Activated naive CD8-positive, alpha-beta T cell treated with anti-CD3 and anti-CD28 coated beads, Interleukin-2, amount 10 ng/mL, durations not matched to agents 7 days and 5 days (primary cell): Measurements from ENCODE around the gene MYOZ3. TPM values are rescaled to one million over a fixed set of nuclear protein-coding genes. Genes with fewer than 3 reads are reported as not detected.

Experiments used
- ATAC-seq: fragments of 150-1000 bp; cut with Tn5 transposase; one replicate; pipeline ENCODE4 v1.10.0; 2021; ENCODE audit warnings: low read depth, moderate library complexity
- POLR2A ChIA-PET: fragments of 350-600 bp; sonication (Branson Sonifier 250); formaldehyde crosslinking; loops from one replicate; lab custom pipeline; 2021; ENCODE audit warnings: antibody characterized with exemption; lab: Charles Lee
- DNase-seq: peaks from one replicate; pipeline ENCODE4 v3.0.0; 2021
- H3K27ac Mint-ChIP-seq: one replicate; pipeline ENCODE4 v1.8.0; 2022; ENCODE audit warnings: mild to moderate bottlenecking, mixed read lengths
- H3K27me3 Mint-ChIP-seq: one replicate; pipeline ENCODE4 v1.8.0; 2022; ENCODE audit warnings: mild to moderate bottlenecking, moderate library complexity, mixed read lengths
- H3K36me3 Mint-ChIP-seq: one replicate; pipeline ENCODE4 v1.8.0; 2021; ENCODE audit warnings: mild to moderate bottlenecking, mixed read lengths
- H3K4me1 Mint-ChIP-seq: one replicate; pipeline ENCODE4 v1.8.0; 2021; ENCODE audit warnings: mixed read lengths
- H3K4me3 Mint-ChIP-seq: one replicate; pipeline ENCODE4 v1.8.0; 2022; ENCODE audit warnings: mild to moderate bottlenecking, moderate library complexity, mixed read lengths
- H3K9me3 Mint-ChIP-seq: one replicate; pipeline ENCODE4 v1.8.0; 2021; ENCODE audit warnings: mixed read lengths
- total RNA-seq, 2 experiments: library from RNA; stranded (reverse); gene quantifications; one replicate each; pipeline ENCODE4 v1.2.3, GENCODE V29; 2021

Gene MYOZ3
- total RNA-seq, 2 experiments from 2014 or later, result 0.14 TPM; not detected in 1

DNA sequence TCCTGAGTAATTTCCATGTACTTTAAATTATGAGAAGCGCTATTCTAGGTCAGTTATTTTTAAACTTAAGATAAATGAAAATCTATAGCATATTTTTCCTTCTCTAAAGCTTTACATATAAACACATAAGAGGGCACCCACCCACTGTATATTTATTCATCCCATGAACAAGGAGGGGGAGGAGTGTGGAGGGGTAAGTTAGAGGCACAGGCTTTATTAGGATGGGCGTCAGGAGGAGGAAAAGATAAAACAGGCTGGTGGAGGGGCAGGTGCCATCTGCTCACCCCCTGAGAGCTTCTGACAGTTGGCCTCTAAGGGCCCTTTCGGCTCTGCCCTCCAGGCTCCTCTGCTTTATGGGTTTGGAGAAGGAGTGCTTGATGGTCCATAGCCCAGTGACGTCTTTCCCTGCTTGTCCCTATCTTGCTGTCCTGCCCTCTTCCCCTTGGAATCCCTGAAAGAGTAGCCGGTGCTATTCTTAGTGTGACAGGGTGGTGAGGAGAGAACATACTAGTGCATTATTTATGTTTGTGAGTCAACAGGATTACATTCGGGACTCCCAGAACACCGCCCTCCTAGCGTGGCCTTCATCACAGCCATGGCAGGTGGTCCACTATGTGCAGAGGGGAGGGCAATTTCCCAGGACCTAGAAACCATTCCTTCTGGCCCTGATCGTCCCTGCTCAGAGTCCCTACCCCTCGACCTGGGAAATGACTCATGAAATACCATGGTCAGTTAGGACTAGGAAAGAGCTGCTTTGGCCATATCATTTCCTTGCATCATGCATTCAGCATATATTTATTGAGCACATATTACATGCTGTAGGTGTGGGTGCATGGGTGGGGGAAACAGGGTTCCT, 28.5 kb upstream of the MYOZ3 start:
- H3K9me3 Mint-ChIP-seq, result no peaks in the 10 kb centered on the region
- H3K27ac Mint-ChIP-seq, result no peak overlapping the region
- POLR2A ChIA-PET, result no interaction called here
- no peak for ATAC-seq
- no peak overlapping the region for H3K4me3 Mint-ChIP-seq
- no peaks in the 10 kb centered on the region for H3K4me1 Mint-ChIP-seq
- no peaks in the 10 kb centered on the region for H3K36me3 Mint-ChIP-seq
- DNase-seq, result no peak
- peaks cover 17% of the 10 kb centered on the region for H3K27me3 Mint-ChIP-seq

DNA sequence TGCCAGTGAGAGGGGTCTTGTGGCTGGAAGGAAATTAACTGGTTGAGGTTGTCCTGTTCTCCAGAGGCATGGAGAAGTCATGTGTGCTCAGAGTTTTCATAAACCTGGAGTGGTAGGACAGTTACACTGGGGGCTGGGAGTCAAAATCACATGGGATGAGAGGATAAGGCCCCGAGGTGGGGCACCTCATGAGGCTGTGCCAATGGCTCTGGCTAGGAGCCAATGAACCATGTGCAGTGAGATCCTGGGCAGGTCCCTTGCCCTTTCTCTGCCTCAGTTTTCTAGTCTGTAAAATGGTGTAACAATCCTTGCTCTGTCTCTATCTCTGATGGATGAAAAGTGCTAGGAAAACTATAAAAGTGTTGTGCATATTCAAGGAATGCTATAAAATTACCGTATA, 27.6 kb upstream of the MYOZ3 start:
- DNase-seq (no peak), ATAC-seq (no peak)
- Mint-ChIP-seq H3K27ac (no peak overlapping the region), H3K4me1 (no peaks in the 10 kb centered on the region), H3K4me3 (no peak overlapping the region), H3K36me3 (no peaks in the 10 kb centered on the region), H3K27me3 (peaks cover 25% of the 10 kb centered on the region), H3K9me3 (no peaks in the 10 kb centered on the region)
- POLR2A ChIA-PET, result no interaction called here

DNA sequence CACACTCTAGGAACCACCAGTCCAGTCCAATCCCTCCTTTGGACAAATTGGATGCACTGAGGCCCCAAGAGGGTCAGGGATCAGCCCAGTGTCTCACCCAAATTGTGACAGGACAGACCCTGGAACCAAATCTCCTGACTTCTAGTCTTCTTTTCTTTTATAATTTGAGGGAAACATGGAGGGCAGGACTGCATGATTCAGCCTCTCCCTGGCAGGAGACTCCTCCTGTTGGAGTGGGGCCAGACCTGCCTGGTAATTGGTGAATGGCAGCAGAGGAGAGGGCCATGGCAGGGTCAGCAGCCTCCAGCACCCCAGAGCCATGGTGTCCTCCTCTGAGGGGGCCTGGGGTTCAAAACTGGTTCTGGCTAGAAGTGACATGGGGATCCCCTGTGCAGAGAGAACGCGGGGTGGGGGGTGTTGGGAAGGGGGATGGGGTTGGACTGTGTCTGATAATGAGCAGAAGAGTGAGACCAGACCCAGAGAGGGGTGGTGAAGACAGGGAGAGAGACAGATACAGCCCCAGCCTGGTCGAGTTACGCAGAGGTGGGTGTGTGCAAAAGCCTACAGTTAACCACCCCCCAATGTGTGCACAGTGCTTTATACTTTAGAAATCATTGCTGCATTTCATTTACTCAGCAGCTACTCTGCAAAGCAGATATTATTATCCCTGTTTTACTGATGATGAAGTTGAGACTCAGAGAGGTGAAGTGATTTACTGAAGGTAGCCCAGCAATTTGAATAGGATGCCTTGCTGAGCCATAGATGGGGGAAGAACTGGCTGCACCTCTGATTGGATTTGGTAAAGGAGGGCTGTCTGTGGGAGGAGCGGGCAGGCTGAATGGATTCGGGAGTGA, 24.4 kb upstream of the MYOZ3 start:
- H3K9me3 Mint-ChIP-seq, result no peaks in the 10 kb centered on the region
- H3K4me1 Mint-ChIP-seq, result no peaks in the 10 kb centered on the region
- DNase-seq (no peak), ATAC-seq (no peak)
- H3K27me3 Mint-ChIP-seq, result peaks cover 25% of the 10 kb centered on the region
- no peak overlapping the region for H3K27ac Mint-ChIP-seq
- POLR2A ChIA-PET, result no interaction called here
- no peak overlapping the region for H3K4me3 Mint-ChIP-seq
- no peaks in the 10 kb centered on the region for H3K36me3 Mint-ChIP-seq

DNA sequence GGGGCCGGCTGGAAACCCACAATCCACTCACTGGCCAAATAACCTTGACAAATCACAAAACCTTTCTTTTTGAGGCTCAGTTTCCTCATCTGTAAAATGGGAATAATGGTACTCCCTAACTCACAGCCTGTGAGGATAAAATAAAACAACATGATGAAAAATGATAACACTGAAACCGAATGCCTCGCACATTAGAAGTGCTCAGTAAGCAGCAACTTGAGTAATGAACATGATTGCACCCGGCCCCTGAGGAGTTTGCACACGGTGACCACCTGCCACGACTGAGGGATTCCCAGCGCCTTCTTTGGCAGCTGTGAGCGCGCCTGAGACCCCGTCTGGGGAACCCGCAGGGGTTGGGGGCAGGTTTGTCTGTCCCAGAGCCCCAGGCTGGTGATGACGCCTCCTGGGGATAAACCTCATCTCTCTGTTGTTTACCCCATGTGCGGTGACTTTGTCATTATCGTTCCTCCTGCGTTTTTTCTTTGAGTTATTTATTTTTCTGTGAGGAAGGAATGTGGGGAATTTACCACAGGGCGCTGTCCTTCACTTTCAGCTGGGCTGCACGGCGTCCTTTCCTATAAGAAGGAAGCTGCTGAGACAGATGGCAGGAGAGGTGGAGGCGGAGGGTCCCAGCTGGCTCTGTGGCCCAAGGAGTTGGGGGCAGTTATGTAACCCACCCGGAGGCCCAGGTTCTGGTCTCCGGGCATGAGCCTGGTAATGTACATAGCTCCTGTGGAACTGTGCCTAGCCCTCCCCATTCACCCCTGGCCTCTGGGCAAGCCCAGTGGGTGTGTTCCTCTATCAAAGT, 23.6 kb upstream of the MYOZ3 start:
- Mint-ChIP-seq H3K36me3 (no peaks in the 10 kb centered on the region), H3K9me3 (no peaks in the 10 kb centered on the region), H3K4me1 (no peaks in the 10 kb centered on the region), H3K27me3 (peaks cover 25% of the 10 kb centered on the region), H3K27ac (no peak overlapping the region), H3K4me3 (no peak overlapping the region)
- POLR2A ChIA-PET, result no interaction called here
- ATAC-seq, result no peak
- no peak for DNase-seq

DNA sequence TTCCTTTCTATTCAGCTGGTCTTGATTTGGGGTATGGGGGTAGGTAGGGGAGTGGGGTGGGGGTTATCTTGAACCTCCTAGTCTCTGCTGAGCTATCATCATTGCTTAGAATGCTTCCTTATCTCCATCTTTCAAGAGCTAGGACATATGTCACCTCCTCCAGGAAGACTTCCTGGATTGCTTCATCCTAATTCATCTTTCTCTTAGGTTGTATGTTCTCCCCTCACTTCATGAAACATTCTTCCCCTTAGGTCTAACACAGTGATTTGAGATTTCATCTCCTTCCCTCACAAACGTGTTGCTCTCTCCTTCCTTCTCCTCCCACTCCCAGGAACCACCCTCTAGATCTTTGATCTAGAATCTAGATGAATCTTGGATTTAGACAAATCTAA, 23.0 kb upstream of the MYOZ3 start:
- no peak overlapping the region for H3K27ac Mint-ChIP-seq
- POLR2A ChIA-PET, result no interaction called here
- DNase-seq, result no peak
- H3K27me3 Mint-ChIP-seq, result peaks cover 25% of the 10 kb centered on the region
- H3K4me3 Mint-ChIP-seq, result no peak overlapping the region
- ATAC-seq, result no peak
- H3K9me3 Mint-ChIP-seq, result no peaks in the 10 kb centered on the region
- no peaks in the 10 kb centered on the region for H3K4me1 Mint-ChIP-seq
- H3K36me3 Mint-ChIP-seq, result no peaks in the 10 kb centered on the region

DNA sequence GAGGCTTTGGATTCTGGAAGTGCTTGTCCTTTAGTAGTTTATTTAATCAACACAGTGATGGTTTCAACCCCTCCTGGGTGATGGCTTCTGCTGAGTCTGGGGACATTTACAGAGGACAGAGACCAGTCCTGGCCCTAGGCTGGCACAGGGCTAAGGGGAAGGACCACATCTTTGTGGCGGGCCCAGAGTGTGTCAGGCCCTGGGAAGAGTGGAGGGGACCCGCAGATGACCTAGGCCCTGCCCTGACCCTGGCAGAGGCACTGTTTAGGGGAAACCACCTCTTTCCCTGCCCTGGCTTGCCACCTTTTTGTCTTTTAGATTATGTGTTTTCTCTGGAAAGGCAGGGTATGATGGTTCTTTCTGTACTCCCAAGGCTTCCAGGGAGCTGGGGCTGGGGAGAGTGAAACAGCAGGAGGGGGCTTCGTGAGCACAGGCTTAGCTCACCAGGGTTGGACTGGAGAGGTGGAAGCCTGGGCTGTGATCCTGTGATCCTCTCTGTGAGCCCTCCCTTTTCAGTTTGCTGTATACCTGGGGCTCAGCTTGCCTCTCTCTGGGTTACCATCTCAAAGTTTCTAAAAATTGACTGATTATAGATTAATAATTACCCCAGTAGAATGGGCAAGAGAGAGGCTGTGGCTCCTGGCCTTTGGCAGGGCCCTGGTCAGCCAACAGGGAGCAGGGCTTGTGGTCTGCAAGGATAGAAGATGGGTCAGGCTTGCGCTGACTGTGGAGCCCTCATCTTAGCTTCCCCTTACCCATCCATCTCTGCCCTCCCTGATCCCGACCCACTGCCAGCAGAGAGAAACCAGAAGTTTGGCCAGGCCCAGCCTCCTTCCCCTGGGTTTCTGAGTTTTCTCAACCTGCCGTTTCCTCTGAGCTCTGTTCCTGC, 22.3 kb upstream of the MYOZ3 start:
- peaks cover 25% of the 10 kb centered on the region for H3K27me3 Mint-ChIP-seq
- ATAC-seq, result no peak
- H3K4me3 Mint-ChIP-seq, result no peak overlapping the region
- no peaks in the 10 kb centered on the region for H3K36me3 Mint-ChIP-seq
- POLR2A ChIA-PET, result no interaction called here
- H3K9me3 Mint-ChIP-seq, result no peaks in the 10 kb centered on the region
- no peak for DNase-seq
- no peak overlapping the region for H3K27ac Mint-ChIP-seq
- no peaks in the 10 kb centered on the region for H3K4me1 Mint-ChIP-seq

DNA sequence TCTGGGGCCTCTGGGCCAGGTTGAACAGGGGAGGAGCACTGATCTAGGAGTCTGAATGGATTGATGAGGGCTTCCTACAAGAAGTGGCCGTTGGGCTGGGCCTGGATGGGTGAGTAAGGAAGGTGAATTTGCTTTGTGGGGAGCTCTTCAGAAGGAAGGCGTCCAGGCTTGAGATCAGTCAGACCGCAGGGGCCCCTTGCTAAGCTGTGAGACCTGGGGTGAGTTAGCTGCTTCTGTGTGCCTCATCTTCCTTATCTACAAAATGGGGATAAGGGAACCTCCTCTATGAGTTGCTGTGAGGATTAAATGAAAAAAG, 21.7 kb upstream of the MYOZ3 start:
- POLR2A ChIA-PET, result no interaction called here
- peaks cover 30% of the 10 kb centered on the region for H3K27me3 Mint-ChIP-seq
- no peaks in the 10 kb centered on the region for H3K9me3 Mint-ChIP-seq
- H3K4me1 Mint-ChIP-seq, result no peaks in the 10 kb centered on the region
- ATAC-seq, result no peak
- H3K4me3 Mint-ChIP-seq, result no peak overlapping the region
- DNase-seq, result no peak
- no peak overlapping the region for H3K27ac Mint-ChIP-seq
- no peaks in the 10 kb centered on the region for H3K36me3 Mint-ChIP-seq

DNA sequence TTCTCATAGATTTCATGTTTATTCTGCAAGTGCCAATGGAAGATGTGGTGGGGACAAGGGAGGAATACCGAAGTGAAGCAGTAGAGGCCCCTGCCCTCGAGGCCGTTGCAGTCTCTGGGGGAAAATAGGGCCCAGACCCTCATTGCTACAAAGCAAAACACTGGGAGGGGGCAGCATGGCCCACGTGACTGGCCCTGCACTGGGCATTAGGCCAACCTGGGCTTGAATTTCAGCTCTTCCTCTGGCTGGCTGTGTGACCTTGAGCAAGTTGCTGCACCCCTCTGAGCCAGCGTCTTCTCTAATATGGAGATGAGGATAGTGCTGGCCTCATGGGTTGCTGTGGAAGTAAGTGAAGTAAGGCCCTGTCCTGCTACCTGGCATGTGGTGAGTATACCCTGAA, 21.3 kb upstream of the MYOZ3 start:
- Mint-ChIP-seq H3K36me3 (no peaks in the 10 kb centered on the region), H3K4me1 (no peaks in the 10 kb centered on the region), H3K27me3 (peaks cover 34% of the 10 kb centered on the region), H3K27ac (no peak overlapping the region), H3K9me3 (no peaks in the 10 kb centered on the region), H3K4me3 (no peak overlapping the region)
- no peak for ATAC-seq
- POLR2A ChIA-PET, result no interaction called here
- DNase-seq, result no peak

DNA sequence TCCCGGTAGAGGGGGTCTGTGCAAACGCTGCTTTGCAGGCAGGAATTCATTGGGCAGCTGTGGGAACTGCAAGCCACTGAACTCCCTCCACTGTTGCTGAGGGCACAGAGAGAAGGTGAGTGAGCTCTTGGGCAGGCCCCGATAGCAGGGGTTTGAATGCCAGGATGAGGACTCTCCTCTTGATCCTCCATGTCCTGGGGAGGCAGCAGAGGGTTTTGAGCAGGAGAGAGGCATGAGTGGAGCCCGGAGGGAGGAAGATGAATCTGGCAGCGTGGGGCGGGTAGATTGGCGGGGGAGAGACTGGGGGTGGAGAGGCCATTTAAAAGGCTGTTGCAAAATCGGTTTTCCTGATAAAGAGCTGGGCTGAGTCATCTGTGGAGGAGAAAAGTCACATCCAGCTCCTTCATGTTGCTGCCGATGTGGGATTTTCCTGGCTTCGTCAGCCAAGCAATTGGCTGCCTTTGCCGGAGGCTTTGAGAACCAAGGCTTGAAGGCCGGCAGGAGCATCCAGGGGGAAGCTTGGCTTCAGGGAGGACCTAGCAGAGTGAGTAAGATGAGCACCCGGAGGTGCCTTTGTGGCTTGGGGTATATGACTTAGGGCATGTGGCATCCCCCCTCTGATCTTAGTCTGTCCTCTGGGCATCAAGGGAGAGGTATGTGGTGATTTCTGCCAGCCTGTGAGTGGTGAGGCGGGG, 20.6 kb upstream of the MYOZ3 start, which contains the start of gene SYNPO:
SYNPO (plus strand) TSS at position 350 of the 695 bp plus-strand sequence. CDS start 7,616 bp downstream, outside the sequence.
- Mint-ChIP-seq H3K4me3 (no peak within 1 kb of the TSS), H3K4me1 (no peaks in the 10 kb centered on the region), H3K27ac (no peak within 1 kb of the TSS), H3K27me3 (peaks cover 33% of the 10 kb centered on the region), H3K9me3 (no peaks in the 10 kb centered on the region), H3K36me3 (no peaks in the 10 kb centered on the region)
- DNase-seq (no peak), ATAC-seq (no peak)
- POLR2A ChIA-PET, result no interaction called here

DNA sequence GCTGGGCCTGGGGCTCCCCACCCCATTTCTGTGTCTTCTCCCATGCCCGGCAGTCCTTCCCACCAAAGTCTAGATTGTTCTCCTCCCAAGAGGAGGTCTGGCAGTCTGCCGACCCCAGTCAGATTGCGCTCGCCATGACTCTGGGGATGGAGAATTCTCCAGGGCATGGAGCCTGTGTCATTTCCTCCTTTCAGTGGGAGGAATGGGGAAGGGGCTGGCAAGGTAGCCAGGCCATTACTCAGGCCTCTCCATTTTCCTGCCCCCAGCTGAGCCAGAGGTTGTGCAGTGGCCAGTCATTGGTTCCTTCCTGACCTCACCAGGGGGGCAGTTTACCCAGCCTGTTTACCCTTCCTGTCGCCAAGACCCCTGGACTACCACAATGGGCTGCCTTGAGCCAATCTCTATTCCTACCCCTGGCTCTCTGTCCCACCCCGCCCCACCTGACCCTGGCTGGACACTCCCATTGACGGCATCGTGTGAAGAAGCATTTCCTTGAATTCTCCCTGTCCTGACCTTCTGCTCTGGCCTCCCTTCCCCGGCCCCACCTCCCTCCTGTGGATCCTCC, 20.0 kb upstream of the MYOZ3 start:
- POLR2A ChIA-PET, result no interaction called here
- H3K9me3 Mint-ChIP-seq, result no peaks in the 10 kb centered on the region
- peaks cover 28% of the 10 kb centered on the region for H3K27me3 Mint-ChIP-seq
- no peak overlapping the region for H3K4me3 Mint-ChIP-seq
- ATAC-seq (no peak), DNase-seq (no peak)
- H3K27ac Mint-ChIP-seq, result no peak overlapping the region
- H3K36me3 Mint-ChIP-seq, result no peaks in the 10 kb centered on the region
- no peaks in the 10 kb centered on the region for H3K4me1 Mint-ChIP-seq

DNA sequence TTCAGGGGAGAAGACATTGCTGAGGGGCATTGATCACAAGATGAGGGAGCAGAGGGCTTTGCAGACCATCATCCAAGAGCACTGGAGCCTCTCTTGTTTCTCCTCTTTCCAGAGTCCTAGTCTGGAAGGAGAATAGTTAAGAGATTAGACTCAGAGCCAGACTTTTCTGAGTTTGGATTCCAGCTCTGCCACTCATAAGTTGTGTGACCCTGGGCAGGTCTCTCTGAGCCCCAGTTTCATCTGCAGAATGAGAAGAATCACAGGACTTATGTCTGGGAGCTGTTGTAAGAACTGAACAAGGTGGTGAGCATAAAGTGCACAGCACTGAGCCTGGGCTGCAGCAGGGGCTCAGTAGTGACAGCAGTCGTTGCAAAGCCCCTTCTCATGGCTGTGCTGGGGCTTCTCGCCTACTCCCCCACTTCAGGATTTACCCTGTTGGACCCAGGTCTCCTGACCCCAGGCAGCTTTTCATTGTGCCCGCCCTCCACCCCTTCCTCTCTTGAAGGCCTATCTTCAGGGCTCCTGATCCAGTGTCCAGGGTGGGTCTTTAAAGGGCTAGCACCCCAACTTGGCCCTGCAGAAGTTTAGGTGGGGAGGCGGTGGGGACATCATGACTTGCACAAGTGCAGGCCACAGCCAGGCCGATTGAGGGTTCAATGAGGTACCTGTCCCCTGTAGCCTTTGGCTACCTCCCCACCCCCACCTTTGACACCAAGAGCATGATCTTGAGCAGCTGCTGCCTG, 19.1 kb upstream of the MYOZ3 start:
- Mint-ChIP-seq H3K27ac (no peak overlapping the region), H3K36me3 (no peaks in the 10 kb centered on the region), H3K27me3 (peaks cover 22% of the 10 kb centered on the region), H3K4me3 (no peak overlapping the region), H3K9me3 (no peaks in the 10 kb centered on the region), H3K4me1 (no peaks in the 10 kb centered on the region)
- POLR2A ChIA-PET, result no interaction called here
- ATAC-seq, result no peak
- no peak for DNase-seq
